Gastrocnemius medialis (tissue), 4 donors: ENCODE data around the gene C5. TPM values are rescaled to one million over a fixed set of nuclear protein-coding genes. Genes with fewer than 3 reads are reported as not detected.
"Not testable (repeated sequence)": the region's sequence is repeated elsewhere in the genome, so short reads cannot be mapped to it uniquely, and the experiment has no call there.

Experiments used
- ATAC-seq, 2 donors: fragments of 150-250 bp; one replicate each; pipeline ENCODE4 v1.9.1; 2016
- DNase-seq, 2 donors: peaks; one replicate each; pipeline ENCODE4 v3.0.0-alpha.2; 2019
- H3K27ac ChIP-seq, 4 donors: fragments of 200-600 bp; sonication (generic); 1 replicate in 1 of 4; 2 replicates in 3 of 4; pipeline ENCODE4 v1.5.1; 2016 to 2018; ENCODE audit warnings: mild to moderate bottlenecking in 2 of 4, moderate library complexity in 1 of 4
- H3K27me3 ChIP-seq, 3 donors: fragments of 200-600 bp; sonication (generic) in 2 of 3; 1 replicate in 1 of 3; 2 replicates in 2 of 3; pipeline versions ENCODE4 v1.5.1 to v1.6.0; 2016 to 2019; ENCODE audit warnings: mild to moderate bottlenecking in 1 of 3, moderate library complexity in 1 of 3
- H3K36me3 ChIP-seq, 2 donors: fragments of 200-600 bp; sonication (generic) in 1 of 2; one replicate each; pipeline ENCODE4 v1.5.1; 2017 to 2018
- H3K4me1 ChIP-seq, 2 donors: fragments of 200-600 bp; sonication (generic) in 1 of 2; one replicate each; pipeline ENCODE4 v1.5.1; 2016 to 2017; ENCODE audit warnings: mild to moderate bottlenecking in 2 of 2
- H3K4me3 ChIP-seq, 4 donors: fragments of 200-600 bp; sonication (generic) in 3 of 4; 1 replicate in 1 of 4; 2 replicates in 3 of 4; pipeline ENCODE4 v1.5.1; 2016 to 2019; ENCODE audit warnings: mild to moderate bottlenecking in 2 of 4
- H3K9me3 ChIP-seq, 3 donors: fragments of 200-600 bp; sonication (generic) in 2 of 3; 1 replicate in 1 of 3; 2 replicates in 2 of 3; pipeline ENCODE4 v1.5.1; 2016 to 2019
- CTCF ChIP-seq, 5 experiments: fragments of 450-650 bp in 3 of 5; fragments of 200-600 bp in 2 of 5; sonication (generic) in 2 of 5; IDR thresholded peaks in 4 of 5; conservative IDR thresholded peaks in 1 of 5; 1 replicate in 4 of 5; 2 replicates in 1 of 5; pipeline ENCODE4 v1.5.1; 2016 to 2019; ENCODE audit warnings: antibody characterized with exemption in 5 of 5, mild to moderate bottlenecking in 3 of 5, moderate library complexity in 3 of 5
- POLR2A ChIP-seq, 2 donors: fragments of 450-650 bp; IDR thresholded peaks; one replicate each; pipeline ENCODE4 v1.6.1; 2017; ENCODE audit warnings: antibody characterized with exemption in 2 of 2, mild to moderate bottlenecking in 2 of 2, moderate library complexity in 2 of 2
- in situ Hi-C, 4 donors: fragments of 200-750 bp; cut with MboI; loops; one replicate each; pipeline versions ENCODE4 v1.15.0 to v1.8.0; 2017; ENCODE audit warnings: low sequenced_read_pairs in 4 of 4
- intact Hi-C: fragments of 100-400 bp; cut with DNase I; formaldehyde crosslinking; loops from one replicate; pipeline ENCODE4 v1.15.1; 2023; ENCODE audit warnings: low total_unique reads
- total RNA-seq, 4 donors: library from RNA; depleted of rRNA; stranded (reverse); fragments of >200 nt; gene quantifications; one replicate each; pipeline versions ENCODE4 v1.1.0 to v1.2.3, GENCODE V29; 2016

C5 gene
- 1 to 10 TPM in 3 of 4 donors, under 1 TPM in 1; 0.22 to 3.9 (median 1.8) TPM for total RNA-seq

DNA sequence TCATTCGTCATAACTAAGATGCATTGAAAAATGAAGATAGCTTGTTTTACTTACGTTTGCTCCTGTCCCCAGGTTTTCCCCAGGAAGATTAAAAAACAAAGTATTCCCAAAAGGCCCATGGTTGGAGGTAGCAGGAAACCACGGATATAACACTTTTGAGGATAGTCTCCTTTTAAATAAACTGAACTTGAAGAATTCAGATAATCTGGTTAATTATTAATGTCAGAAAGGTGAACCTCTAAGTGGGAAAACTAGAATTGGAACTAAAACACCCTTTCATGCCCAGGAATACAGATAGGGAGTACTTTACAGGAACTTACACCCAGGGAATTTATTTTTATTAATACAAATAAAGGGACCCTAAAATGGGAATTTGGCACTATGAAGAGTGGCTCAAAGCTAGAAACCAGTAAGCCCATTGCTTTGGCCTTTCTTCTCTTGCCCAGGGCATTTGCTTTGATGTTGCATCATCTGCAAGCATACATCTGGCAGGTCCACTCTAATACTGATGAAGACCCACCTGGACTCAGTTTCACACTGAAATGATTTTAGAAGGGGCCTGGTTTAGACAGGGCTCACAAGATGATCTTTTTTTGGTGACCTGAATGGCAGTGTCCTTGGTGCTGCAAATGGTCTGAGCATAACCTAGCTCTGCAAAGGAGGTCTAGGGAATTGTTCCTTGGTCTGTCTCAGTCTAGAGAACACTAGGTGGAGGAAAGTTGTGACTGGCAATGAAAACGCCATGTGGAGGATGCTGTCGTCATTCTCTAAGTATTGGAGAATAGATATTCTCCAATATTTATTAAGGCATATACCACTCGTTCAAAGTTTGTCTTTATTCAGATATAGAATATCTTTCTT, at the start of gene C5:
C5 (minus strand) TSS at position 148 of the 861 bp plus-strand sequence; CDS start at position 119, 29 bp downstream.
- DNase-seq (no peak), ATAC-seq (no peak)
- Histone ChIP-seq H3K4me3 (no peak within 1 kb of the TSS), H3K9me3 (no peaks in the 10 kb centered on the region), H3K36me3 (no peaks in the 10 kb centered on the region), H3K27me3 (no peaks in the 10 kb centered on the region), H3K4me1 (no peaks in the 10 kb centered on the region), H3K27ac (no peak within 1 kb of the TSS)
- in situ Hi-C loops, result loop anchor here in 1 of 4 donors (25.0 kb wide), 1 partner anchor 188 kb away; no protein-coding TSS in a partner anchor
- intact Hi-C loops, result loop anchor here (10.0 kb wide), 1 partner anchor 426 kb away; no protein-coding TSS in a partner anchor
- TF ChIP-seq POLR2A (IDR thresholded peaks at IDR 0.05), result no peak
- no peak for TF ChIP-seq CTCF (IDR thresholded peaks at IDR 0.05 in 4 of 5, conservative IDR thresholded peaks at IDR 0.05 in 1 of 5)

DNA sequence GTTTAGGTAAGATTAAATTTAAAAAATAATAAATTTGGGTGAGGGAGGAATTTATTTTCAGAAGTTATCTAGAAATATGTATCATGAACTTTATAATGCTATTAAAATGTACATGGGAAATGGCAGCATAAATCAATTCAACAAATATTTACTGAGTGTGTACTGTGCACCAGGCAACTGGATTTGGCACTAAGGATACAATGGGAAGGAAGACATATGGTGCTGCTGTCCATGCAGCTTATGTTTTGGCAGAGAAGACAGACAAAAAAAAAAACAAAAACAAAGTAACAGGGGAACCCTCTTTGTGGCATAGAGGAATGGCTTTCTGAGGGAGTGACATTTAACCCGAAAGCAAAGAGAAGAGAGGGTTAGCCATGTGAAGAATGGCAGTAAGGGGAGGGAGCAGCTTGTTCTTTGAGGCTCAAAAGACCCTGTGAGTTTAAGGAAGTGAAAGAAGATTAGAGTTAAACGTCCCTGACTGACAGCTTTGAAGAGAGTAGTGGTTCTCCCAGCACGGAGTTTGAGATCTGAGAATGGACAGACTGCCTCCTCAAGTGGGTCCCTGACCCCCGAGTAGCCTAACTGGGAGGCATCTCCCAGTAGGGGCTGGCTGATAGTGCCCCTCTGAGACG, 48.6 kb upstream of the C5 start:
- Histone ChIP-seq H3K27ac (no peak overlapping the region), H3K4me3 (no peak overlapping the region), H3K9me3 (no peaks in the 10 kb centered on the region), H3K27me3 (no peaks in the 10 kb centered on the region), H3K36me3 (no peaks in the 10 kb centered on the region), H3K4me1 (no peaks in the 10 kb centered on the region)
- DNase-seq (no peak), ATAC-seq (no peak)
- intact Hi-C loops (no loop called here), in situ Hi-C loops (no loop called here)
- no peak for TF ChIP-seq CTCF (IDR thresholded peaks at IDR 0.05 in 4 of 5, conservative IDR thresholded peaks at IDR 0.05 in 1 of 5)
- no peak for TF ChIP-seq POLR2A (IDR thresholded peaks at IDR 0.05)

- in situ Hi-C loops (no loop called here), intact Hi-C loops (no loop called here)
- H3K27me3 ChIP-seq, result no peaks in the 10 kb centered on the region
- no peaks in the 10 kb centered on the region for H3K36me3 ChIP-seq
- no peak overlapping the region for H3K4me3 ChIP-seq
- no peak for TF ChIP-seq POLR2A (IDR thresholded peaks at IDR 0.05)
- no peak for TF ChIP-seq CTCF (IDR thresholded peaks at IDR 0.05 in 4 of 5, conservative IDR thresholded peaks at IDR 0.05 in 1 of 5)
- H3K4me1 ChIP-seq, result no peaks in the 10 kb centered on the region
- H3K27ac ChIP-seq, result no peak overlapping the region
- DNase-seq (no peak), ATAC-seq (no peak)
- H3K9me3 ChIP-seq, result no peaks in the 10 kb centered on the region
Measured at GRCh38 chr9:121095057-121095456, 45.0 kb upstream of the C5 start.

DNA sequence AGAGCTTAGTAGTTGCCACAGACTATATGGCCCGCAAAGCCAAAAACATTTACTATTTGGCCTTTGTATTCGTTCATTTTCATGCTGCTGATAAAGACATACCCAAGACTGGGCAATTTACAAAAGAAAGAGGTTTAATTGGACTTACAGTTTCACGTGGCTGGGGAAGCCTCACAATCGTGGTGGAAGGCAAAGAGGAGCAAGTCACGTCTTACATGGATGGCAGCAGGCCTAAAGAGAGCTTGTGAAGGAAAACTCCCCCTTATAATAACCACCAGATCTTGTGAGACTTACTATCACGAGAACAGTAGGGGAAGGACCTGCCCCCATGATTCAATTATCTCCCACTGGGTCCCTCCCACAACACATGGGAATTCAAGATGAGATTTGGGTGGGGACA, 40.7 kb upstream of the C5 start:
- H3K27ac ChIP-seq, DNase-seq, in situ Hi-C loops, H3K4me1 ChIP-seq, H3K4me3 ChIP-seq, H3K36me3 ChIP-seq, H3K27me3 ChIP-seq, H3K9me3 ChIP-seq, intact Hi-C loops, ATAC-seq: not testable (repeated sequence)

DNA sequence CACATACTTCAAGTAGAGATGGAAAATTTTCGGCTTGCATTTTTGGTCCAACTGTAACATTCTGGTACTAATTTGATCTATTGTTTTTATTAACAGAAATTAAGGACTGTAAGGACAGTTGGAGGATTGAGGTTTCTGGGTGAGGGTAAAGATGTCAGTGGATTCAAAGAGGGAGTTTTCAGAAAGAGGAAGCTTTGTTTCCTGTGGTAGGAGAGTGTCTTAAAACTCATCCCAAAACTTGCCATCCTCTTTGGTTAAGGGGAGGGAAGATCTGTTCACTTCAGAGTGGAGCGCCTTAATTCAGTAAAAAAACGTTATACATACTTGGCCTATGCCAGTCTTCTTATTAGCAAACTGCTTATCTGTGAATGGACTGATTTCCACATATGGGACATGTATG, 38.5 kb upstream of the C5 start:
- DNase-seq, result no peak
- H3K27ac ChIP-seq, result no peak overlapping the region
- H3K9me3 ChIP-seq, result no peaks in the 10 kb centered on the region
- ATAC-seq, result no peak
- H3K4me1 ChIP-seq, result no peaks in the 10 kb centered on the region
- no peaks in the 10 kb centered on the region for H3K36me3 ChIP-seq
- intact Hi-C loops, result no loop called here
- no peak overlapping the region for H3K4me3 ChIP-seq
- H3K27me3 ChIP-seq, result no peaks in the 10 kb centered on the region
- in situ Hi-C loops, result no loop called here
- TF ChIP-seq CTCF (IDR thresholded peaks at IDR 0.05 in 4 of 5, conservative IDR thresholded peaks at IDR 0.05 in 1 of 5), result no peak
- no peak for TF ChIP-seq POLR2A (IDR thresholded peaks at IDR 0.05)
